ENCODE results near the gene RARG. TPM values are rescaled to one million over a fixed set of nuclear protein-coding genes. Genes with fewer than 3 reads are reported as not detected.

Gene RARG
- total RNA-seq, 2 donors from 2014 or later, result 11.4 to 21.5 TPM

DNA sequence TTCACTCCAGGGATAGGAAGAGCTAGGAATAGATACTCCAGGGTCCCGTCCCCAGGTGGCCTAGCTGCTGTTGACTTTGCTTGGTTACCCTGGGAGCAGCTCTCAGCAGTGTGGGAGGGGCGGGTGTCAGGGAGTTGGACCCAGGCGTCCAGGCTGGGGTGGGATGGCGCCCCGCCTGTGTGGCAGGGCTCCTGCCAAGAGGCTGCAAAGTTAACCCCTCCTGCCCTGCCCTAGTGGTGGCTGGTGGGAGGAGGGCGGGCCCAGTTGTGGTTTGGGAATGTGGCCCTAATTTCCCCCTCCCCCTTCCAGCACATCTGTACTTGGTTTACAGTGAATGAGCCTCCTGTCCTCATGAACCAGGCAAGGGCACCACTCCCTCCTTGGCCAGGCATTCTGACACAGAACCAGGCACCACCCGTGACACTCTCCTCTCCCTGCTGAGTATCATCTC lies 1.7 kb upstream of the RARG start:
- intact Hi-C loops (cut with DNase I), result no loop called here
- peak; percentile 61 for DNase-seq
- TF ChIP-seq, protein P1, sequence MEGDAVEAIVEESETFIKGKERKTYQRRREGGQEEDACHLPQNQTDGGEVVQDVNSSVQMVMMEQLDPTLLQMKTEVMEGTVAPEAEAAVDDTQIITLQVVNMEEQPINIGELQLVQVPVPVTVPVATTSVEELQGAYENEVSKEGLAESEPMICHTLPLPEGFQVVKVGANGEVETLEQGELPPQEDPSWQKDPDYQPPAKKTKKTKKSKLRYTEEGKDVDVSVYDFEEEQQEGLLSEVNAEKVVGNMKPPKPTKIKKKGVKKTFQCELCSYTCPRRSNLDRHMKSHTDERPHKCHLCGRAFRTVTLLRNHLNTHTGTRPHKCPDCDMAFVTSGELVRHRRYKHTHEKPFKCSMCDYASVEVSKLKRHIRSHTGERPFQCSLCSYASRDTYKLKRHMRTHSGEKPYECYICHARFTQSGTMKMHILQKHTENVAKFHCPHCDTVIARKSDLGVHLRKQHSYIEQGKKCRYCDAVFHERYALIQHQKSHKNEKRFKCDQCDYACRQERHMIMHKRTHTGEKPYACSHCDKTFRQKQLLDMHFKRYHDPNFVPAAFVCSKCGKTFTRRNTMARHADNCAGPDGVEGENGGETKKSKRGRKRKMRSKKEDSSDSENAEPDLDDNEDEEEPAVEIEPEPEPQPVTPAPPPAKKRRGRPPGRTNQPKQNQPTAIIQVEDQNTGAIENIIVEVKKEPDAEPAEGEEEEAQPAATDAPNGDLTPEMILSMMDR (IDR thresholded peaks at IDR 0.05), result no peak
- H3K4me1 ChIP-seq, result peaks cover 21% of the 10 kb centered on the region
- H3K4me3 ChIP-seq, result no peak overlapping the region
- no peak overlapping the region for H3K27ac ChIP-seq
- H3K36me3 ChIP-seq, result no peaks in the 10 kb centered on the region
- no peaks in the 10 kb centered on the region for H3K27me3 ChIP-seq
- no peaks in the 10 kb centered on the region for H3K9me3 ChIP-seq
- H3K9ac ChIP-seq (ENCODE audit: low read depth in 2 of 2, low read length in 2 of 2), result peak overlapping the region in 1 of 2 donors; percentile 76

DNA sequence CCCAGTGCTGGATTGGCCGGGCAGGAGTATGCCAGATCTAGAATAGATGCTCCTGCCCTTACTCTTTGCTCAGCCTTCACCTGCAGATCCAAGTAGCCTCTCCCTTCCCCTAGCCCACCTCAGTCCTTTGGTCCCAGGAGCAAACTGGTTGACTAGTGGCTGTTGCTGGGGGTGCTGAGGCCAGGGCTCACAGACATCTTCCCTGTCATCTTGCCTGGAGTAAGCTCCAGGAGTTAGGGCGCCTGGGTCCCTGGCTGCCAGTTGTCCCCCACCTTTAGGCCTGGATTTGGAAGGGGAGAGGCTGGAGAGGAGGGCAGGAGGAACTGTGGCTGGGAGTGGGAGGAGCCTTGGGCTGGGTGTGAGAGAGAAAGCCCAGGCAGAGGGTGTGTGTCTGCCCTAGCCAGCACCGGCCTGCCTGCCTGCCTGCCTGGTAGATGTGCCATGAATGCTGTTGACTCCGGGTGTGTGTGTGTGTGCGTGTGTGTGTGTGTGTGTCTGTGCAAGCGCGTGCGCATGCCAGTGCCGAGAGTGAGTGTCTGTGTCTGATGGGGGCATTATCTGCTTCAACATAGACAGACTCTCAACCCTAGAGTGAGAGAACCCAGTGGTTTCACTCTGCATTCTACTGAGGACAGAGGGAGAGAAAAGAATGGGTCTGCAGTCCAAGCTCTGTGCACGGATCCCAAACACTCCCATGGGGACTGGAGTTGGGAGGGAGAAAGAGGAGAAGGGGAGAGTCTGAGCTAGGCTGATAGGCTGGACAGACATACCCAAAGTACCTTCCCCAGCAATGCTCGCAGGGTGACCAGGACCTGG lies 845 bp upstream of the RARG start:
- TF ChIP-seq, protein P1 (IDR thresholded peaks at IDR 0.05), result no peak
- Histone ChIP-seq H3K9ac (ENCODE audit: low read depth in 2 of 2, low read length in 2 of 2) (peak overlapping the region; percentile 60 to 76), H3K4me3 (peak overlapping the region; percentile 49), H3K9me3 (no peaks in the 10 kb centered on the region), H3K4me1 (peaks cover 21% of the 10 kb centered on the region), H3K27me3 (no peaks in the 10 kb centered on the region), H3K36me3 (no peaks in the 10 kb centered on the region), H3K27ac (peak overlapping the region; percentile 58)
- intact Hi-C loops (cut with DNase I), result no loop called here
- DNase-seq, result peak; percentile 89

DNA sequence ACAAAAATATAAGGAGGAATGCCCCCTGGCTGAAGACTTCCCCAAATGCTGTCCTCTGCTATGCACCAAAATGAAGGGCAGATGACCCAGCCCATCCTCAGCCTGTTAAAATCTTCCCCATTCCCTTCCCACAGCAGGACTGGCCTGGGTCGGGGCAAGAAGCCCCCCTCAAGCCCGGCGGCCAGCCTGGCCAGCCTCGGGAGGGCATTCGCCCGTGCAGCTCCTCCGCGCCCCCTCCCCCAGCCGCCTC lies 413 bp downstream of the RARG start:
- DNase-seq, result no peak
- intact Hi-C loops (cut with DNase I), result no loop called here
- Histone ChIP-seq H3K9ac (ENCODE audit: low read depth in 2 of 2, low read length in 2 of 2) (peak overlapping the region; percentile 28 to 67), H3K4me3 (peak overlapping the region; percentile 49), H3K9me3 (no peaks in the 10 kb centered on the region), H3K4me1 (peaks cover 21% of the 10 kb centered on the region), H3K36me3 (no peaks in the 10 kb centered on the region), H3K27me3 (no peaks in the 10 kb centered on the region), H3K27ac (peak overlapping the region; percentile 58)
- TF ChIP-seq, protein P1 (IDR thresholded peaks at IDR 0.05), result no peak

DNA sequence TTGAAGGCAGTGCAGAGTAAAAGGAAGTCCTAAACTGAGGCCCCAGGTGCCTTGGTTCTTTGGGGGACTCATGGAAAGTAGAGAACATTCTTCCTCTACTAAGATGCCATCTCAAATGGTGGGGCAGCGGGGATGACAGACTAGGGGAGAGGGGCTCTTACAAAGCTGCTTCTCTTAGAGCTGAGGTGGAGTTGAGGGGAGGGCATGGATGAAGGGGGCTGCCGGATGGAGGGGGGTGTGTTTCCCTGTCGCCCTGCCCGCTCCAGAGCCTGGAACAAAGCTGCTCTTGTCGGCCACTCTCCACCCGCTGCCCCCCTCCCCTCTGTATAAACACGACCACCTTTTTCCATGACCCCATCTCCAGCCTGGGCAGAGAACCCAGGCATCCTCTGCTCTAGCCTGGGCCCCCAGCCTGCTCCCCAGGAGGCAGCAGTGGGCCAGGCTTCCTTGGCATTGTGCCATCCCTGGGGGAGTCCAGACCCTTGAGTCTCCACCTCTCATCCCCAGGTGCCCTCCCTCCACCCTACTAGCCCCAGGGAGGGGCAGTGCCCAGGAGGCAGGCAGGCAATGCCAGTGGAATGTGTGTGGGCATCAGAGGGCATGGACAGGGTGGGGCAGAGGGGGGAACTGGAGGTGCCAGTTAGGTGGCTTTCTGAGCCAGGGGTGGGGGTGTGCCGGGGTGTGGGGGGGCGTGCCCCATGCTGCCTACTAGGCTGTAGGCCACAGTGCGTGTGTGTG lies 1.7 kb downstream of the RARG start:
- H3K9me3 ChIP-seq, result no peaks in the 10 kb centered on the region
- H3K4me3 ChIP-seq, result no peak overlapping the region
- TF ChIP-seq, protein P1 (IDR thresholded peaks at IDR 0.05), result no peak
- intact Hi-C loops (cut with DNase I), result no loop called here
- peak overlapping the region in 1 of 2 donors; percentile 67 for H3K9ac ChIP-seq (ENCODE audit: low read depth in 2 of 2, low read length in 2 of 2)
- no peak overlapping the region for H3K27ac ChIP-seq
- H3K4me1 ChIP-seq, result peaks cover 21% of the 10 kb centered on the region
- no peaks in the 10 kb centered on the region for H3K36me3 ChIP-seq
- DNase-seq, result peak; percentile 68
- no peaks in the 10 kb centered on the region for H3K27me3 ChIP-seq

DNA sequence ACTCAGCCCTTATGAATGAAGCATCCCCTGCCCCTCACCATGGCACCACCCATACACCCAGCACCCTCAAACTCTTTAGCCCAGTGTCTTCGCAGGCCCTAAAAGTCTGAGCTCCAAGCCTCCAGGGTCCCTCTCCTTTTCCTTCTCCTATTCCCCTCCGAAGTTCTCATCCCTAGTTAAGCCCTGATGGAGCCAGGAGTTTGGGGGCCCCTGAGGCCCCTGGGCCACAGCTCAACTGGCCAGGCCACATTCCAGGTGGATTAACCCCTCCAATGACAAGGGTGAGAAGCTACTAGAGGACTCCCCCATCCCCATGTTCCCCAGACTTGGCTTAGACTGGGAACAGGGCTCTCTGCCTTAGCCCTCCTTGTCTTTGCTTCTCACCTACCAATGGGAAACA lies 2.6 kb downstream of the RARG start:
- Histone ChIP-seq H3K4me1 (peaks cover 21% of the 10 kb centered on the region), H3K9me3 (no peaks in the 10 kb centered on the region), H3K27me3 (no peaks in the 10 kb centered on the region), H3K27ac (no peak overlapping the region), H3K4me3 (no peak overlapping the region), H3K36me3 (no peaks in the 10 kb centered on the region), H3K9ac (ENCODE audit: low read depth in 2 of 2, low read length in 2 of 2) (no peak overlapping the region)
- TF ChIP-seq, protein P1 (IDR thresholded peaks at IDR 0.05), result no peak
- DNase-seq, result no peak
- intact Hi-C loops (cut with DNase I), result no loop called here
